ENCODE measurements around the gene OPCML.

The OPCML gene

DNA sequence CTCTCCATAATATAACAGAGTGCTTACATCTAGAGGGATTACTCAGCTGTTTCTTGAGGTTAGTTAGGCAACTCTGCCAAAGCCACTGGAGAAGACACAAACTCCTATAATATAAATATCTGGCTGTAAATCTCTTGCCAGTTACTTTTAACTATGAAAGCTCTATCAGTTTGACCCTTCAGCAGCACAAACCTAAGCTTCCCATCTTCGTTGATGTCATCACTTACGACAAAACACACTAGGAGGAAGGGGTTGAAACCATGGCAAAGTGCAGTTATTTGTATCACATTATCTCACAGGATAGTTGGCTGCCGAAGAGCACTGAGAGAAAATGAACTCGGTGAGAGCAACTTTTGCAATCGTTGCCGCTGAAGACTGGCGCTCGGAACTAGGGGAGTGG lies 922.1 kb downstream of the OPCML start:
- H3K27me3 Mint-ChIP-seq (ENCODE audit: low read depth, poor library complexity), result peaks cover 32% of the 10 kb centered on the region
- H3K4me3 Mint-ChIP-seq, result no peak overlapping the region
- H3K4me1 Mint-ChIP-seq, result peaks cover 8% of the 10 kb centered on the region
- H3K27ac Mint-ChIP-seq, result no peak overlapping the region
- H3K36me3 Mint-ChIP-seq (ENCODE audit: low read depth), result no peaks in the 10 kb centered on the region
- TF ChIP-seq, protein P1, sequence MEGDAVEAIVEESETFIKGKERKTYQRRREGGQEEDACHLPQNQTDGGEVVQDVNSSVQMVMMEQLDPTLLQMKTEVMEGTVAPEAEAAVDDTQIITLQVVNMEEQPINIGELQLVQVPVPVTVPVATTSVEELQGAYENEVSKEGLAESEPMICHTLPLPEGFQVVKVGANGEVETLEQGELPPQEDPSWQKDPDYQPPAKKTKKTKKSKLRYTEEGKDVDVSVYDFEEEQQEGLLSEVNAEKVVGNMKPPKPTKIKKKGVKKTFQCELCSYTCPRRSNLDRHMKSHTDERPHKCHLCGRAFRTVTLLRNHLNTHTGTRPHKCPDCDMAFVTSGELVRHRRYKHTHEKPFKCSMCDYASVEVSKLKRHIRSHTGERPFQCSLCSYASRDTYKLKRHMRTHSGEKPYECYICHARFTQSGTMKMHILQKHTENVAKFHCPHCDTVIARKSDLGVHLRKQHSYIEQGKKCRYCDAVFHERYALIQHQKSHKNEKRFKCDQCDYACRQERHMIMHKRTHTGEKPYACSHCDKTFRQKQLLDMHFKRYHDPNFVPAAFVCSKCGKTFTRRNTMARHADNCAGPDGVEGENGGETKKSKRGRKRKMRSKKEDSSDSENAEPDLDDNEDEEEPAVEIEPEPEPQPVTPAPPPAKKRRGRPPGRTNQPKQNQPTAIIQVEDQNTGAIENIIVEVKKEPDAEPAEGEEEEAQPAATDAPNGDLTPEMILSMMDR (IDR thresholded peaks at IDR 0.05), result no peak
- no peaks in the 10 kb centered on the region for H3K9me3 Mint-ChIP-seq
- DNase-seq, result no peak

DNA sequence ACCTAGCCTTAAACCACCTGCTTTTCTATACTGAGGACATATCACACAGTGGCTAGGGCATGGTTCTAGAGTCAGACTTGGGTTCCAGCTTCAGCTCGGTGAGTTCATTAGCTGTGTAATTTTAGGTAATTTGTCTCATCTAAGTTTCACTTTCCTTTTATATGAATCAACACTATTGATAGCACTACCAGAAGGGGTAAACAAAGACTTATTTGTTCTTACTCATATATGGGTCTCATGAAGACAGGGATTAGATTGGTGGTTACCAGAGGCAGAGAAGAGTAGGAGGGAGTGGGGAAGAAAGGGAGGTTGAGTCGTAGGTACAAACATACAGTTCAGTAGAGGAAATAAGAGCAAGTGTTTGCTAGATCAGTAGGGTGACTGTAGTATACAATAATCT lies 924.7 kb downstream of the OPCML start:
- Mint-ChIP-seq H3K27me3 (ENCODE audit: low read depth, poor library complexity) (peaks cover 29% of the 10 kb centered on the region), H3K27ac (no peak overlapping the region), H3K4me1 (peaks cover 16% of the 10 kb centered on the region), H3K9me3 (no peaks in the 10 kb centered on the region), H3K36me3 (ENCODE audit: low read depth) (no peaks in the 10 kb centered on the region), H3K4me3 (no peak overlapping the region)
- TF ChIP-seq, protein P1 (IDR thresholded peaks at IDR 0.05), result no peak
- DNase-seq, result no peak

GRCh38 chr11:132605825-132606570 lies 926.3 kb downstream of the OPCML start:
- no peaks in the 10 kb centered on the region for H3K36me3 Mint-ChIP-seq (ENCODE audit: low read depth)
- H3K27ac Mint-ChIP-seq, result no peak overlapping the region
- peaks cover 24% of the 10 kb centered on the region for H3K27me3 Mint-ChIP-seq (ENCODE audit: low read depth, poor library complexity)
- no peaks in the 10 kb centered on the region for H3K9me3 Mint-ChIP-seq
- TF ChIP-seq, protein P1 (IDR thresholded peaks at IDR 0.05), result no peak
- peak; percentile 18 for DNase-seq
- peaks cover 16% of the 10 kb centered on the region for H3K4me1 Mint-ChIP-seq
- no peak overlapping the region for H3K4me3 Mint-ChIP-seq

- peak overlapping the region; percentile 58 for H3K27ac Mint-ChIP-seq
- peaks cover 16% of the 10 kb centered on the region for H3K4me1 Mint-ChIP-seq
- no peak for DNase-seq
- H3K36me3 Mint-ChIP-seq (ENCODE audit: low read depth), result no peaks in the 10 kb centered on the region
- TF ChIP-seq, protein P1 (IDR thresholded peaks at IDR 0.05), result no peak
- no peaks in the 10 kb centered on the region for H3K9me3 Mint-ChIP-seq
- H3K27me3 Mint-ChIP-seq (ENCODE audit: low read depth, poor library complexity), result peaks cover 25% of the 10 kb centered on the region
- no peak overlapping the region for H3K4me3 Mint-ChIP-seq
Measured at GRCh38 chr11:132604431-132604830, 927.9 kb downstream of the OPCML start.

DNA sequence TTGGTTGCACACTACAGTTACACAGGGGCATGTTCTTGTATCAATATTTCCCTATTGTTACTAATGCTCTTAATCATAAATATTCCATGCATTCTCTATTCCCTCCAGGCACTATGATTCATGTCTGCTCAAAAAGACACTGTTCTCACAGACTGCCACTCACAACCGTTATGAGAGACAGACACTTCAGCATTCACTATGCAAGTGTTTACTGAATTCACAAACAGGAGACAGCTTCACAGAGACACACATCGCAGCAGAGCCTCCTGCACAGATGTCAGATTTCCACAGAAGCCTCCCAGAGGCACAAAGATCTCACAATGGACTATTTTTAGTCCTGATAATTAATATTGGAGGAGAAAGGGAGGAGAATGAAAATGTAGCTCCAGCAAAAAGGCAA lies 930.4 kb downstream of the OPCML start:
- peaks cover 16% of the 10 kb centered on the region for H3K4me1 Mint-ChIP-seq
- peaks cover 24% of the 10 kb centered on the region for H3K27me3 Mint-ChIP-seq (ENCODE audit: low read depth, poor library complexity)

More for the DNA sequence above, 930.4 kb downstream of the OPCML start:
- no peak overlapping the region for H3K27ac Mint-ChIP-seq
- H3K36me3 Mint-ChIP-seq (ENCODE audit: low read depth), result no peaks in the 10 kb centered on the region
- no peak for DNase-seq
- TF ChIP-seq, protein P1 (IDR thresholded peaks at IDR 0.05), result no peak
- H3K4me3 Mint-ChIP-seq, result no peak overlapping the region
- no peaks in the 10 kb centered on the region for H3K9me3 Mint-ChIP-seq

All from nephron progenitor cell (in vitro differentiated cells).